HL-60 (cell line): ENCODE measurements around the gene NSL1.

Experiments used
- CTCF ChIP-seq: IDR thresholded peaks from one replicate; pipeline ENCODE4 v1.5.1; 2011; ENCODE audit warnings: low read length, control low read depth, inconsistent platforms; ENCODE audit not compliant: insufficient read depth
- POLR2AphosphoS5 ChIP-seq: IDR thresholded peaks from 2 replicates; pipeline ENCODE4 v1.6.1; 2012; ENCODE audit warnings: low read depth
- TF ChIP-seq, protein P1 (sequence below): IDR thresholded peaks from 2 replicates; pipeline ENCODE4 v1.6.1; 2012; ENCODE audit warnings: low read depth; ENCODE audit not compliant: insufficient replicate concordance

DNA sequence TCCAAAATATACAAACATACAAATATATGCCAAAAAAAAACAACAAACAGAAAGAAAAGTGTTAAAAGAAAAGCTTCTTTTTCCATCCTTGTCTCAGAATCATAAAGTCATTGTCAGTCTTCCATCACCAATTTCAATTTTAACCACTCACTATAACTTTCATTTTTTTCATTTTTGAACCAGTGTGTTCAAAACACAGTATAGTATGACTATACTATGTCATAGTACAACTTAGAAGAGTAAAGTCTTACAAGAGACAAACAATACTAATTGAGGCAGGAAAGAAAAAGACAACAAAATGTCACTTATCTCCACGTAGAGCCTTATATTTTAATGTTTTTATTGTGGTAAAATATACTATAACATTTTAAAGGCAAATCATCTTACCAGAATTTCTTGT lies 7.6 kb downstream of the NSL1 start:
- TF ChIP-seq CTCF (no peak), POLR2AphosphoS5 (no peak)
- TF ChIP-seq, protein P1, sequence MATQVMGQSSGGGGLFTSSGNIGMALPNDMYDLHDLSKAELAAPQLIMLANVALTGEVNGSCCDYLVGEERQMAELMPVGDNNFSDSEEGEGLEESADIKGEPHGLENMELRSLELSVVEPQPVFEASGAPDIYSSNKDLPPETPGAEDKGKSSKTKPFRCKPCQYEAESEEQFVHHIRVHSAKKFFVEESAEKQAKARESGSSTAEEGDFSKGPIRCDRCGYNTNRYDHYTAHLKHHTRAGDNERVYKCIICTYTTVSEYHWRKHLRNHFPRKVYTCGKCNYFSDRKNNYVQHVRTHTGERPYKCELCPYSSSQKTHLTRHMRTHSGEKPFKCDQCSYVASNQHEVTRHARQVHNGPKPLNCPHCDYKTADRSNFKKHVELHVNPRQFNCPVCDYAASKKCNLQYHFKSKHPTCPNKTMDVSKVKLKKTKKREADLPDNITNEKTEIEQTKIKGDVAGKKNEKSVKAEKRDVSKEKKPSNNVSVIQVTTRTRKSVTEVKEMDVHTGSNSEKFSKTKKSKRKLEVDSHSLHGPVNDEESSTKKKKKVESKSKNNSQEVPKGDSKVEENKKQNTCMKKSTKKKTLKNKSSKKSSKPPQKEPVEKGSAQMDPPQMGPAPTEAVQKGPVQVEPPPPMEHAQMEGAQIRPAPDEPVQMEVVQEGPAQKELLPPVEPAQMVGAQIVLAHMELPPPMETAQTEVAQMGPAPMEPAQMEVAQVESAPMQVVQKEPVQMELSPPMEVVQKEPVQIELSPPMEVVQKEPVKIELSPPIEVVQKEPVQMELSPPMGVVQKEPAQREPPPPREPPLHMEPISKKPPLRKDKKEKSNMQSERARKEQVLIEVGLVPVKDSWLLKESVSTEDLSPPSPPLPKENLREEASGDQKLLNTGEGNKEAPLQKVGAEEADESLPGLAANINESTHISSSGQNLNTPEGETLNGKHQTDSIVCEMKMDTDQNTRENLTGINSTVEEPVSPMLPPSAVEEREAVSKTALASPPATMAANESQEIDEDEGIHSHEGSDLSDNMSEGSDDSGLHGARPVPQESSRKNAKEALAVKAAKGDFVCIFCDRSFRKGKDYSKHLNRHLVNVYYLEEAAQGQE, result no peak
